ENCODE results near the gene OR2D2.
"Not testable (repeated sequence)": the region's sequence is repeated elsewhere in the genome, so short reads cannot be mapped to it uniquely, and the experiment has no call there.

The OR2D2 gene

DNA sequence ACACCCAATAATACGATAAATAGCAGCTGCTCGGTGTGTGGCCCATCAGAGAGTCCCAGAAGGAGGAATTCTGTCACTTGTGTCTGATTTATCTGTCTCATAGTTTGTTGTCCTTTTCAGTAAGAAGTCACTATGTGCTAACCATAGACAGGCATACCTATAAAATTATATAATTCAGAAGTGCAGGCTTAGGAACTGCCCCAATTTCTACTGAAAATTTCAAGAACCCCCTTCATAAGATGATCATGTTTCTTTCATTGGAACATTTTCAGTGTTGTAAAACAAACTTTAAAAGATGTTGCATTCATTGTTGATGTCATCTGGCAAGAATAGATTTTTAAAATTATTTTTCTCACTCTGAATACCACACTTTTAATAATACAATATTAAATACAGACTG lies at the start of gene OR2D2:
OR2D2 (minus strand) TSS at position 101 of the 400 bp plus-strand sequence; CDS start at position 101, 0 bp downstream.
- no peak for DNase-seq

DNA sequence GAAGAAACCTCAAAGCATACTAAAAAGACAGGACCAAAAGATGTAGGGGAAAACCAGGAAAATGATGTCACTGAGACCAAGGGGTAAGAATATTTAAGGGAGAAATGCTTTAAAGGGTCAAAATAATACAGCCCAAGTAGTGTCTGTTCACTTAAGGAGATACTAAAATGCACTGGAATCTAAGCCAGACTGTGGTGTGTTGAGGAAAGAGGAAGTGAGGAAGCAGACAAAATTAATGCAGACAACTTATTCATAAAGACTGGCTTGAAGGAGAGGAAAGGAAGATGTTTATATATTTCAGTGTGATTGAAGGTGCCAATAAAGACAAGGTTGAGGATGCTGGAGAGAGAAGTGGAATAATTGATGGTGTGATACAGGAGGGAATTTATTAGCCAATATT lies 49.7 kb upstream of the OR2D2 start:
- DNase-seq: no peak

DNA sequence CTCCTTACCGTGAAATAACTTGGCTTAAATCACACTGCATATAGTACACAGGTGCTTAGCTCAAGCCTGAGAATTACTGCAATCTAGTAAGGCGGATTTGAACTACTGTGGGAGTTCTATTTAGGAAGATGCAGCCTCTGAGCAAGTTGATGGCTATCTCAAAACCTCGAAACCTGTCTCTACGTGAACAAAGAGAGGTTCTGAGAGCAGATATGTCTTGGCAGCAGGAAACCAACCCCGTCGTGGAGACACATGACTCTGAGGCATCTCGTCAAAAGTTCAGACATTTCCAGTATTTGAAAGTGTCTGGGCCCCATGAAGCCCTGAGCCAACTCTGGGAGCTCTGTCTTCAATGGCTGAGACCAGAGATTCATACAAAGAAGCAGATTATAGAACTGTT lies 39.8 kb upstream of the OR2D2 start:
- DNase-seq: no peak

- no peak for DNase-seq
Observed at GRCh38 chr11:6931146-6931713, 38.9 kb upstream of the OR2D2 start.

DNA sequence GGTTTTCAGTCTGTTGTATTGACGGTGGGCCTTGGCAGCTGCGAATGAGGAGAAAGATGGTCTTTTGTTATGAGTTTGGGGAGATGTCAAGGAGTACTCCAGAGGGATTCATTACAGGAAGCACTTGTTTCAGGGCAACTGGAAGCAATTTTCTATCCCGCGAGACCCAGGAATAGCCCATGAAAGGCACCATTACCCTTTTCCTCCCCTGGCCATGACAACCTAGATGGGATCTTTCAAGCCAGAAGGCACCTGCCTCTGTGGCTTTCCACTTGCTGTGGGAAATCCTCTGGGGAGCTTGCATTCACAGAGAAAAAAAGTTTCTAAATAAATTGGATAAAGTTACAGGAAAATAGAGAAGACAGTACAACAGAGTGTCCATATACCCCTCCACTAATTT lies 36.6 kb upstream of the OR2D2 start:
- DNase-seq: no peak

- no peak for DNase-seq
Observed at GRCh38 chr11:6927030-6927617, 34.8 kb upstream of the OR2D2 start.

DNA sequence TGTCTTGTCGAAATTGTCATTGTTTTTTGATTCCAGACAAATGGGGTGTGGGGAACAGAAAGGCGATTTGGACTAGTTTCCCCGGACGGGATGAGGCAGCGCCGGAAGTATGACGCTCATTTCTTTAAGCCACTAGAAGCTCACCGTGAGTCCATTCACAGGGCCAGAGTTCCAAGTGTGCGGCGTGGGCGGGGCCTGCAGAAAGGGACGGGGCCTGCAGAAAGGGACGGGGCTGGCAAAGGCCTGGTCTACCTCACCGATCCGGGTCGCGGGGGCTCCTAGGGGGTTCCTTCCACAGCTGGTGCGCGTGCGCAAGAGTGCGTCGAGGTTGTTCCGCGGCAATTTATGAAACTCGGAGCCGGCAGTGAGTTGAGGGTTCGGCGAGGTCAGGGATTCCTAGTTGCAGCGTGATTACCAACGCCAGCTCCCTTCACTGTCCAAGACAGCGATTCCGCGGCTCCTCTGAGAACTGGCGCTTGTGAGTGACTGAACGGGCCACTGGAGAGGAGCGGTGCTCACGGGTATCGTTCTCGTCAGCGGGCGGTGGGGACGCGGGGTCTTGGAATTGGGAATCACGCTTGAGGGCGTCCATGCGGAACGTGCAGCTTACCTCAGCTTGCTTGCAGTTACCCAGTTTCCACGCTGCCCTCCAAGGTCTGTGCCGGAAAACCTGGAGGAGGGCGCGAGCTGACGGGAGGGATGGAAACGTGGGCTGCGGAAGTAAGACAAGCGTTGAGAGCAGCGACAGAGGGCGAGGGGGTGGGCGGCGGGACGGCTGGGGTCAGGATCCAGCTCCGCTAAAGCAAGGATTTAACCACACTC lies 34.1 kb upstream of the OR2D2 start, which contains the start of gene ZNF215:
ZNF215 (plus strand) TSS at position 219 of the 822 bp plus-strand sequence. CDS start 5,847 bp downstream, outside the sequence.
- DNase-seq: peak; percentile 68

GRCh38 chr11:6925636-6926207 lies 33.4 kb upstream of the OR2D2 start:
- DNase-seq: no peak

- DNase-seq: no peak
Observed at GRCh38 chr11:6925007-6925577, 32.8 kb upstream of the OR2D2 start.

DNA sequence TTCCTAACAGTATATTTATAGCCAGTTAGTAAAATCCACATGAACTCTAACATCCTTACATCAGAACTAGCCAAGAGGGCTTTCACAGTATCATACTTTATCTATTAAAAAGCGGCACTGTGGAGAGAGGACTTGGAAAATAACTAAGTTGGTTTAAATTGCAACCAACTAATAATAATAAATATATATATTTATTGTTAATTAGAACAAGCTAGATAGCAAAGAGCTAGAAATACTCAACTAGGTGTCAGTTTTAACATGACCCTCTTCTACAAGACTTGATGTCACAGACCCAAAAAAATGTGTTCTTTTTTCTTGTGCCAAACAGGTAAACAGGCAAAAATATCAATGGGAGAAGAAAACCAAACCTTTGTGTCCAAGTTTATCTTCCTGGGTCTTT lies 28.4 kb upstream of the OR2D2 start, which contains the start of gene OR2D3:
OR2D3 (plus strand) TSS at position 301 of the 400 bp plus-strand sequence; CDS start at position 301, 0 bp downstream.
- DNase-seq: no peak

DNA sequence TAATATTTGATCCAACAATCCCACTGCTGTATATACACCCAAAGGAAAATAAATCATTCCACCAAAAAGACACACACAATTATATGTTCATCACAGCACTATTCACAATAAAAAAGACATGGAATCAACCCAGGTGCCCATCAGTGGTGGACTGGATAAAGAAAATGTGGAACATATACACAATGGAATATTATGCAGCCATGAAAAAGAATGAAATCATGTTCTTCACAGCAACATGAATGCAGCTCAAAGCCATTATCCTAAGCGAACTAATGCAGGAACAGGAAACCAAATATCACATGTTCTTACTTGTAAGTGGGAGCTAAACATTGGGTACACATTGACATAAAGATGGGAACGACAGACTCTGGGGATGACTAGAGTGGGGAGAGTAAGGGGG lies 27.4 kb upstream of the OR2D2 start:
- no peak for DNase-seq

DNA sequence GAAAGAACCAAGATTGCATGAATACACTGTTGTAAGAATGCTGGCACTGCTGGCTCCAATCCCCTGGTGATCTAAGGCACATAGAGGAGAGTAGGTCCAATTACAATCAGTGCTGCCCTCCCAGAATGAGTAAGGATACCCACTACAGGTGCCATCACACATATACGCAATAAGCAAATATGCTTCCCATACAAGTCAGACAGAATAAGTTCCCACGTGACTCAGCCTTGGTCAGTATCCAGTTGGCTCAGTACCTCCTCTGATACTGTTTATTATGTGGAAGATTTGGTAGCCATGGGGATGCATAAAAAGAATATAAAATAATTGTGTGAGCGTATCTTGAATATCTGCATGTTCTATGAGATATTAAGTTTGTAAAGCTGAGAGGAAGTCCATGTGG lies 19.6 kb upstream of the OR2D2 start:
- no peak for DNase-seq

DNA sequence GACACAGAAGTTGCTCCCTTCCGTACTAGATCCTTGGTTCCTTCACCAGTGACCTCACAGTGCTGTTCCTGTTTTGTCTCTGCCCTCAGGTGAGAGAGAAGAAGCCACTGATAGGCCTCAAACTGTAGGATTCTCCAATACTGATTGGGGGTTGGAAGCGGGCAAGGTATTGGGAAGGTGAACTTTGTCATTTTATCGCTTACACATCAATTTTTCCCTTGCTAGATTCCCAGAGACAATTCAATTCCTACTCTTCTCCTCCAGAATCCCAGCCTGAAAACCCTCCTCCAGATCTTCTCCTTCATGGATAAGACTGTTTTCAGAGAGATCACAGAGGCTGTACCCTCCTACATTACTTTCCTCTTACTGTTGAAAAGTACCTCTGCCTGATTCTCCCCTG lies 19.1 kb upstream of the OR2D2 start:
- DNase-seq: no peak

GRCh38 chr11:6904804-6905203 lies 12.5 kb upstream of the OR2D2 start:
- DNase-seq: not testable (repeated sequence)

DNA sequence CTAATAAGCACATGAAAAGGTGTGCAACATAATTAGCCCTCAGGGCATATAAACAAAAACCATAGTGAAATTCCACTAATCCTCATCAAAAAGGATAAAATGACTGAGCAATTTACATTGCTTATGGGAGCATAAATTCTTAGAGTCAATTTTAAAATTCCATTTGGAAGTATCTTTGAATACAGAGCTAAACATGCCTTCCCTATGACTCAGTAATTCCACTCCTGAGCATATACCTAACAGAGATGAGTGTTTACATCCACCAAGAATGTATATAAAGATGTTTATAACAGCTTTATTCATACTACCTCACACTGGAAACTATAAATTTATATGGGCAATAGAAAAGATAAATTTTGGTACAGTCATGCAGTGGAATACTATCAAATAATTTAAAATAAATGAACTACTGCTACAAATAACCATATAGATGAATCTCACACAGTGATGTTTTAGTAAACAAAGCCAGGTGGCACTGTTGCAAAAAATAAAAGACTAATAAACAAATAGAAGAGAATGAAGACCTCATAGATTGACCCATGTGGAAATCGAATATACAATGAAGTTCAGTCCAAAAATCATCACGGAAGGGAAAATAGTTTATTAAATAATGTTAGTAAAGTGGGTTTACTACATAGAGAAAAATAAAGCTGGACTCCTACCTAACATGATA lies 8.2 kb upstream of the OR2D2 start:
- no peak for DNase-seq

DNA sequence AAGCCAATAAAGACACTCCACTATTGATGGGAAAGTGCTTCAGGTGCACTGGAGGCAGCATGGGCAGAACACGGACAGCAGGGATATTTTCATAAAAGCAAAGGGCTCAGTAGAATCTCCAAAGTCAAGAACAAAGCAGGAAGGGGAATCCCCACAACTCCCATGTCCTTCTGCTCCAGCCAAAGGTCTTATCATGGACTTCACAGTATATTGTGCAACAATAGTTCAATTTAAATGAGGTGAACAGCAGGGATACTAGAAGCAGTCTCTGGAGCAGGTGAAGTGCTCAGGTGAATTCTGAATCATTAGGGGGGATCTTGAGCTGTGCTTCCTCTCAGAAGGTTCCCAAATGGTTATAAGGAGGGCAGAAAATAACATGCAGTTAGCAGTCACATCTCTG lies 6.6 kb upstream of the OR2D2 start:
- no peak for DNase-seq

- DNase-seq: no peak
Observed at GRCh38 chr11:6895010-6895409, 2.7 kb upstream of the OR2D2 start.

DNA sequence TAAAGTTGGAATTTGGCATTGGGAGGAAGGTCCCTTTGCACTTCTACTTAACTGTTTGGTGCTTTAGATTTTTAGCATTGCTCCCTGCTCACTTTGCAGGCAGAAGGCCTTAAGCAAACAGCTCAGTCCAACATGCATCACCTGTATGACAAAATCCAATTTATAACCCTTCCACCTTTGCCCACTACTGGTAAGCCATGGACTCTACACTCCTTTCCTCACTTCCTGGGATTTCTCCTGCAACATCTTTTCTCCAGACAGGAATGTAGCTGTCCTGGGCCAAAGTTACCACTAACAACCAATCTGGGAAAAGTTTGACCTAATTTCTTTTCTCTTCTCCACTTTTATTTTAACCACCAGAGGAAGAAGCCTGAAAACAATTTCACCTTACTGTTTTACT lies 1.8 kb upstream of the OR2D2 start:
- no peak for DNase-seq

DNA sequence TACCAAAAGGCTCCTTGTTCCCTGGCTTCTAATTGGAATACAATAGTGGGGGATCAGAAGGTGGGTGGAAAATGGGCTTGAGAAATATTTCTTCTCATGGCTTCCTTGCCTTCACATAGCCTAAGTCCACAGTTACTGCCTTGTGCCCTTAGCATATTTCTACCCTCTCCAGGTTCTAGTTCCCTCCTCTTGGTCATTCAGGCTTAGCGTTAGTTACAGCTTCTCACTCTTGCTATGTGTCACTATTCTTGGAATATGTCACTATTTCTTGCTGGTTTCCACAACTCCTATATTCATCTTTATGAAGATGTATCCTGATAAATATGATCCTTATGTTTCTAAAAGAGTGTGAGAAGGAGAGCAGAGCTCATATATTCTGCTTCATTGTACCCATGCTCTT lies 2.5 kb downstream of the OR2D2 start:
- DNase-seq: no peak

- DNase-seq: no peak
Observed at GRCh38 chr11:6888830-6889229, 3.5 kb downstream of the OR2D2 start.

DNA sequence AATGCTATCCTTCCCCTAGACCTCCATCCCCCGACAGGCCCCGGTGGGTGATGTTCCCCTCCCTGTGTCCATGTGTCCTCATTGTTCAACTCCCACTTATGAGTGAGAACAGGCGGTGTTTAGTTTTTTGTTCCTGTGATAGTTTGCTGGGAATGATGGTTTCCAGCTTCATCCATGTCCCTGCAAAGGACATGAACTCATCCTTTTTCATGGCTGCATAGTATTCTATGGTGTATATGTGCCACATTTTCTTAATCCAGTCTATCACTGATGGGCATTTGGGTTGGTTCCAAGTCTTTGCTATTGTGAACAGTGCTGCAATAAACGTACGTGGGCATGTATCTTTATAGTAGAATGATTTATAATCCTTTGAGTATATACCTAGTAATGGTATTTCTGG lies 4.6 kb downstream of the OR2D2 start:
- DNase-seq: not testable (repeated sequence)

- no peak for DNase-seq
Observed at GRCh38 chr11:6882751-6883150, 9.5 kb downstream of the OR2D2 start.

- no peak for DNase-seq
Observed at GRCh38 chr11:6876914-6877313, 15.4 kb downstream of the OR2D2 start.
